NT2/D1 (cell line): Measurements from ENCODE around the gene PIMREG.

Experiments used
- SUZ12 ChIP-seq: IDR thresholded peaks from 2 replicates; pipeline ENCODE4 v1.6.1; 2011; ENCODE audit not compliant: insufficient read length, insufficient read depth; ENCODE audit errors: extremely low read depth
- YY1 ChIP-seq: IDR thresholded peaks from 2 replicates; pipeline ENCODE4 v1.6.1; 2011; ENCODE audit not compliant: insufficient read length, insufficient read depth
- ZNF274 ChIP-seq: IDR thresholded peaks from 2 replicates; pipeline ENCODE4 v1.6.1; 2011; ENCODE audit warnings: mild to moderate bottlenecking, low read depth, low read length

DNA sequence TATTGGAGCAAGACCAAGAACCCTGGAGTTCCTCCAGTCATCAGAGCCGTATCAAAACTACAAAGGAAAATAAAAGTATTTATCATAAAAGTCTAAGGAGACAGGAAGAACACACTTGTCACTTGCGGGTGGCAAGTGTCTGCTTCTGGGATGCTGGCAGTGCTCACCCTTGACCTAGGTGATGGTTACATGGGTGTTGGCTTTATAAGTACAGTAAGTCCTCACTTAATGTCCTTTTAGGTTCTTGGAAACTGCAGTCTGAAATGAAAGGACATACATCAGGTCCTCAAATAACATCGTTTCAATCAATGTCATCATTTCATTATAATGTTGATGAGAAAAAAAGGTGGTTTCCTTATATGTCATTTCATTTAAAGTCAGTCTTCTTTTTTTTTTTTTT is 6.3 kb upstream of the PIMREG start:
- TF ChIP-seq SUZ12 (no peak), YY1 (no peak), ZNF274 (no peak)
